Astrocyte (in vitro differentiated cells and primary cell): ENCODE data around the gene RPUSD1. TPM values are rescaled to one million over a fixed set of nuclear protein-coding genes. Genes with fewer than 3 reads are reported as not detected.

ENCODE experiments used
- DNase-seq: peaks from one replicate; pipeline ENCODE4 v3.0.0-alpha.2; 2010; ENCODE audit warnings: low read depth
- FAIRE-seq: peaks from 2 replicates; lab custom pipeline; 2011; peaks lifted over from hg19 to GRCh38; lab: Jason Lieb, UNC
- H2AFZ ChIP-seq: 2 replicates; pipeline ENCODE4 v1.6.0; 2012; ENCODE audit warnings: low read depth, low read length, inconsistent platforms
- H3K27ac ChIP-seq: 2 replicates; pipeline ENCODE4 v1.5.1; 2011; ENCODE audit warnings: low read depth, low read length, inconsistent platforms
- H3K27me3 ChIP-seq: 2 replicates; pipeline ENCODE4 v1.6.0; 2011; ENCODE audit warnings: low read length, inconsistent platforms; ENCODE audit not compliant: insufficient read depth
- H3K36me3 ChIP-seq: 2 replicates; pipeline ENCODE4 v1.5.1; 2011; ENCODE audit warnings: low read length, inconsistent platforms; ENCODE audit not compliant: insufficient read depth
- H3K4me1 ChIP-seq: 2 replicates; pipeline ENCODE4 v1.5.1; 2011; ENCODE audit warnings: low read length, inconsistent platforms; ENCODE audit not compliant: insufficient read depth
- H3K4me2 ChIP-seq: 2 replicates; pipeline ENCODE4 v1.6.0; 2012; ENCODE audit warnings: low read length, inconsistent platforms
- H3K4me3 ChIP-seq: 2 replicates; pipeline ENCODE4 v1.5.1; 2011; ENCODE audit warnings: low read depth, mild to moderate bottlenecking, low read length, inconsistent platforms; ENCODE audit not compliant: insufficient read depth
- H3K79me2 ChIP-seq: 2 replicates; pipeline ENCODE4 v1.6.0; 2012; ENCODE audit warnings: mild to moderate bottlenecking, low read length, inconsistent platforms; ENCODE audit not compliant: insufficient read depth
- H3K9ac ChIP-seq: 2 replicates; pipeline ENCODE4 v1.6.0; 2012; ENCODE audit warnings: mild to moderate bottlenecking, low read length, inconsistent platforms
- H3K9me3 ChIP-seq: 2 replicates; pipeline ENCODE4 v1.5.1; 2012; ENCODE audit warnings: low read depth, mild to moderate bottlenecking, low read length, inconsistent platforms; ENCODE audit not compliant: insufficient read depth
- H4K20me1 ChIP-seq: 2 replicates; pipeline ENCODE4 v1.6.0; 2012; ENCODE audit warnings: low read length, inconsistent platforms; ENCODE audit not compliant: insufficient read depth
- H3K27ac Mint-ChIP-seq: one replicate; pipeline ENCODE4 v1.8.0; 2021; ENCODE audit warnings: mild to moderate bottlenecking, mixed read lengths; ENCODE audit not compliant: unreplicated experiment
- H3K27me3 Mint-ChIP-seq: one replicate; pipeline ENCODE4 v1.8.0; 2021; ENCODE audit warnings: low read depth, mixed read lengths; ENCODE audit not compliant: unreplicated experiment
- H3K36me3 Mint-ChIP-seq: one replicate; pipeline ENCODE4 v1.8.0; 2021; ENCODE audit warnings: low read depth, mixed read lengths; ENCODE audit not compliant: unreplicated experiment
- H3K4me1 Mint-ChIP-seq: one replicate; pipeline ENCODE4 v1.8.0; 2021; ENCODE audit warnings: low read depth, mixed read lengths; ENCODE audit not compliant: unreplicated experiment
- H3K4me3 Mint-ChIP-seq: one replicate; pipeline ENCODE4 v1.8.0; 2021; ENCODE audit warnings: mild to moderate bottlenecking, moderate library complexity, mixed read lengths; ENCODE audit not compliant: unreplicated experiment
- H3K9me3 Mint-ChIP-seq: one replicate; pipeline ENCODE4 v1.8.0; 2021; ENCODE audit warnings: mild to moderate bottlenecking, mixed read lengths; ENCODE audit not compliant: unreplicated experiment
- CTCF ChIP-seq: IDR thresholded peaks from 2 replicates; pipeline ENCODE4 v1.5.1; 2011; ENCODE audit warnings: low read depth, mild to moderate bottlenecking, inconsistent platforms, low read length, moderate library complexity; ENCODE audit not compliant: insufficient read depth
- EZH2 ChIP-seq: IDR thresholded peaks from 2 replicates; pipeline ENCODE4 v1.6.1; 2012; ENCODE audit warnings: mild to moderate bottlenecking, low read length, inconsistent platforms; ENCODE audit not compliant: insufficient read depth
- total RNA-seq: library from RNA; stranded (reverse); gene quantifications from 2 replicates; pipeline ENCODE4 v1.2.1, GENCODE V29; 2021

RPUSD1 gene
- total RNA-seq, 1 donor from 2014 or later = 28.8 TPM

GRCh38 chr16:782258-782657 lies 5.9 kb downstream of the RPUSD1 start:
- Histone ChIP-seq H3K79me2 (peaks cover 13% of the 10 kb centered on the region), H3K4me2 (no peak overlapping the region), H3K9me3 (no peaks in the 10 kb centered on the region), H3K36me3 (no peaks in the 10 kb centered on the region), H3K27me3 (no peaks in the 10 kb centered on the region), H4K20me1 (peaks cover 25% of the 10 kb centered on the region), H3K9ac (no peak overlapping the region), H3K4me3 (no peak overlapping the region), H2AFZ (no peak overlapping the region), H3K4me1 (peaks cover 19% of the 10 kb centered on the region), H3K27ac (no peak overlapping the region)
- TF ChIP-seq EZH2 (no peak), CTCF (no peak)
- no peak for FAIRE-seq
- Mint-ChIP-seq H3K27me3 (peaks cover 9% of the 10 kb centered on the region), H3K27ac (no peak overlapping the region), H3K9me3 (no peaks in the 10 kb centered on the region), H3K4me1 (peaks cover 4% of the 10 kb centered on the region), H3K36me3 (no peaks in the 10 kb centered on the region), H3K4me3 (no peak overlapping the region)
- no peak for DNase-seq

- no peaks in the 10 kb centered on the region for H3K36me3 ChIP-seq
- no peak for DNase-seq
- peaks cover 14% of the 10 kb centered on the region for H3K4me1 ChIP-seq
- FAIRE-seq = no peak
- H3K4me2 ChIP-seq = no peak overlapping the region
- H2AFZ ChIP-seq = no peak overlapping the region
- H3K9ac ChIP-seq = no peak overlapping the region
- no peak overlapping the region for H3K4me3 ChIP-seq
- no peak overlapping the region for H3K27ac ChIP-seq
- peaks cover 4% of the 10 kb centered on the region for H3K4me1 Mint-ChIP-seq
- H4K20me1 ChIP-seq = peaks cover 19% of the 10 kb centered on the region
- no peak overlapping the region for H3K4me3 Mint-ChIP-seq
- no peak for TF ChIP-seq EZH2
- TF ChIP-seq CTCF = no peak
- H3K27me3 ChIP-seq = no peaks in the 10 kb centered on the region
- no peaks in the 10 kb centered on the region for H3K9me3 Mint-ChIP-seq
- no peaks in the 10 kb centered on the region for H3K36me3 Mint-ChIP-seq
- peaks cover 9% of the 10 kb centered on the region for H3K27me3 Mint-ChIP-seq
- H3K9me3 ChIP-seq = no peaks in the 10 kb centered on the region
- peaks cover 6% of the 10 kb centered on the region for H3K79me2 ChIP-seq
- H3K27ac Mint-ChIP-seq = no peak overlapping the region
Measured at GRCh38 chr16:781346-782010, 6.7 kb downstream of the RPUSD1 start.

DNA sequence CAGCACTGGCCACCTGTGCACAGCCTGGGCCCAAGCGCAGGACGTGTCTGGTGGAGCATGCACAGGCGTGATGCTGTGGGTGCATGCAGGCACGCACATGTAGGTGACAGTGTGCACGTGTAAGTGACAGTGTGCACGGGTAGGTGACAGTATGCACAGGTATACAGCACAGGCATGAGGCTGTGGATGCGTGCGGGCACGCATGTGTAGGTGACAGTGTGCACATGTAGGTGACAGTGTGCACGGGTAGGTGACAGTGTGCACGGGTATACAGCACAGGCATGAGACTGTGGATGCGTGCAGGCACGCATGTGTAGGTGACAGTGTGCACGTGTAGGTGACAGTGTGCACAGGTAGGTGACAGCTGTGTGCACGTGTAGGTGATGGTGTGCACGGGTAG lies 7.9 kb downstream of the RPUSD1 start:
- H3K27ac ChIP-seq = no peak overlapping the region
- no peaks in the 10 kb centered on the region for H3K36me3 ChIP-seq
- DNase-seq (no peak), FAIRE-seq (no peak)
- H3K4me3 ChIP-seq = no peak overlapping the region
- H3K4me2 ChIP-seq = no peak overlapping the region
- Mint-ChIP-seq H3K27me3 (peaks cover 9% of the 10 kb centered on the region), H3K4me3 (no peak overlapping the region), H3K4me1 (peaks cover 4% of the 10 kb centered on the region), H3K36me3 (no peaks in the 10 kb centered on the region), H3K9me3 (no peaks in the 10 kb centered on the region), H3K27ac (no peak overlapping the region)
- no peaks in the 10 kb centered on the region for H3K79me2 ChIP-seq
- H3K9ac ChIP-seq = no peak overlapping the region
- H2AFZ ChIP-seq = no peak overlapping the region
- TF ChIP-seq EZH2 = no peak
- no peaks in the 10 kb centered on the region for H3K27me3 ChIP-seq
- no peaks in the 10 kb centered on the region for H3K9me3 ChIP-seq
- peaks cover 8% of the 10 kb centered on the region for H4K20me1 ChIP-seq
- peaks cover 14% of the 10 kb centered on the region for H3K4me1 ChIP-seq
